ENCODE data around the gene RTTN.

GRCh38 chr18:70127359-70127758 lies 78.1 kb downstream of the RTTN start:
- TF ChIP-seq CTCF (IDR thresholded peaks at IDR 0.05) = no peak
- TF ChIP-seq POLR2A (IDR thresholded peaks at IDR 0.05) = no peak

Data from testis (tissue), 2 donors.